GM19351 (cell line): ENCODE measurements around the gene COP1.

Source experiments
- ATAC-seq: cut with Tn5 transposase; IDR thresholded peaks from one replicate; pipeline ENCODE4 v1.9.1; 2021; ENCODE audit warnings: mild to moderate bottlenecking, moderate library complexity; ENCODE audit not compliant: unreplicated experiment

Gene COP1

DNA sequence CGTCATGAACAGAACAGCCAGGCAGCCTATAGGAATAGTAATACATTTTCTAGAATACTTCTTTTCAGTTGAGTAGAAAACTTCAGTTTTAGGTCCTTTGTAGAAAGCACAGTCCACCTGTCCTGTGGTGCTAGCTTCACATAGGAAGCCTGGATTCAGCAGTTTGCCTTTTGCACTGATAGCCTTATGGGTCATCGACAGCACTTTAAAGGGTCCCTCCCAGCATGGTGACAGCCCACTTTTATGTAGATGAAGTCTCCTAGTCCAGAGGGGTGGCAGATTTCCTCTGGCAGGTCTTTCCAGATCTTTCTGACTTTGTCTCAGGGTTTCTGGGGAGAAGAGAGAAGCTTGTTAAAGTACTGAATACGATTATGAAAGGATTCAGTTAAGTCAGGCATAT is 302.3 kb downstream of the COP1 start:
- ATAC-seq: no peak

DNA sequence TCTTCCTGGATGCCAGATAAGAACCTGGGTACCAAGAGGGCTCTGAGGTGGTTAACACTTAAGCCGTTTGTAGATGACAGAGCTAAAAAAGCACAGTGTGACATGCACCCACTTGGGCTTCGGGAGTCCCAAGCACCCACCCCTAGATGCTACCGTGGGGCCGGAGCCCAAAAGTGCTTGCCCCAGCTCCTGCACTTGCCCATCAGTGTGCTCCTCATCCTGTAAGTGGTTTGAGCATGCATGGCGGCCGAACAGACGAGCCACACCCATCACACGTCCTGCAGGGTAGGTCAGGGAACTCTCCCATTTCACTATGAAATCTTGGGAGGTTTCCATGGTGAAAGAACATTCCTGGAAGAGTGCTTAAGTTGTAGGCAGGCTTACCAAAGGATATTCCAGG is 304.8 kb downstream of the COP1 start:
- no peak for ATAC-seq

DNA sequence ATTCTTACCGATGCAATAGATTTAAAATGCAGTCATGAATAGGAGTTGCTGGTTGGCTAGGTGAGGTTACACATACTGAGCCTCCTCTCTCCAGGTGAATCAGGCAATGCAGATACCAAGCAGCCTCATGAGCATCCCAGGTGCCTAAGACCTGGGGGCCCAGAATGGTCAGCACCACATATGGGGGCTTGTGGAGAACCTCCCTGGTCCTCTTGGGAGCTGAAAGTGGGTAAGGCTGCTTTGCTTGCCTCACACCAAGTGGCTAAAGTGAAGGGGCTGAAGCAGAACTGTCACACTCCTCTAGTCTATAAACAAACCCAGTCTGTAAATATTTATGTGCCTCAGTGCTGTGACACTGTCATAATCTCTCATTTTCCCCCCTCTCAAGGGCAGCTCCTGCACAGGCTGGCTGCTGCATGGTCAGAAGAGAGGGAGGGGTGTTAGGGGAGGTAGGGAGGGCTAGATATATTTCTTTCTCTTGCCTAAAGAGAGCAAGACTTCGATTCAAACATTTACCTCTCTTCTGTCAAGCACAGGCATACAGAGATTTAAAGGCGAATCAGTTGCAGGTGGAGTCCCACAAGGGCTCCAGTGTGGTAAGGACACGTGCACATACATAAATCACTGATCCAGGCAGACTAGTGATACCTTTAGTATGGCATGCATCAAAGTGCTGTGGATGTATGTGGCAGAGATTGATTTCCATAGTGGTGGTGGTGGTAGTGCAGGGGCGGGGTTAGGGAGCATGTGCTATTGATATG is 305.8 kb downstream of the COP1 start:
- no peak for ATAC-seq

DNA sequence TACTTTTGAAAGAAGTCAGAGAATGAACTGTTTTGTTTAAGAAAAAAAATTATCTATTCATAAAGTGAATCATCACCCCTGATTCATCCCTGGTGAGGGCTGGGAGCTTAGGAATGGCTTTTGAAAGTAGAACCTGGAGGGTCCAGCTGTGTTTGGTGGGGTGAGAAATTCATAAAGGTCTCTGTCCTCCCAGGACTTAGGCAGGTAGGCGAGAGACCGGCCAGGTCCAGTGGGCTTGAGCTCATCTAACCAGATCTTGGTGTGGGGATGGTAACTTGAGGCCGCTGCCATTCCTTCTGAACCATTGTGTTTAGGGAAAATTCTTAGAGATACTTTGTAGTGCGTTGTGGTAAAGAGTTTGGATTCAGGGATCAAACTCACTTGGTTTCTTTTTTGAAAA is 306.9 kb downstream of the COP1 start:
- no peak for ATAC-seq

DNA sequence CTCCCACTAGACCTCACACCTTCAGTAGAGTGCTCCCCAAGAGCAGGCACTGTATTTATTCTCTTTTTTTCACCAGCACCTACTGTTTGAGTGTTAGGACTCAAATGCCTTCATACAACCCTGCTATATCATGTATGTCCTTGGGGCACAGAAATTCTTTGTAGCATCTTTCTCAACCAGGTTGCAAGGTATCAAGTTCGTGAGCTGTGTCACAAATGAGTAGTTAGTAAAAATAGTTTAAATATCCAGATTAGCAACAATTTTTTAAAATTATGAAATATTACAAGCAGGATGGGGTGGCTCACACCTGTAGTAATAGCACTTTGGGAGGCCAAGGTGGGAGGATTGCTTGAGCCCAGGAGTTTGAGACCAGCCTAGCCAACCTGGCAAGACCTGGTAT is 311.1 kb downstream of the COP1 start:
- ATAC-seq: no peak
